ENCODE results near the gene RTN3.

Gene RTN3

GRCh38 chr11:63783925-63784592 lies 102.8 kb downstream of the RTN3 start:
- DNase-seq (ENCODE audit: low read depth in 2 of 2): no peak
- no peak overlapping the region for H3K4me3 ChIP-seq (replicated peaks in 1 of 2; ENCODE audit: low read depth in 2 of 2, low read length in 2 of 2)
- no peak for TF ChIP-seq CTCF (IDR thresholded peaks at IDR 0.05; ENCODE audit: low read depth, low read length)

GRCh38 chr11:63785823-63786222 lies 104.5 kb downstream of the RTN3 start:
- DNase-seq (ENCODE audit: low read depth in 2 of 2): no peak
- TF ChIP-seq CTCF (IDR thresholded peaks at IDR 0.05; ENCODE audit: low read depth, low read length): no peak
- no peak overlapping the region for H3K4me3 ChIP-seq (replicated peaks in 1 of 2; ENCODE audit: low read depth in 2 of 2, low read length in 2 of 2)

- no peak for TF ChIP-seq CTCF (IDR thresholded peaks at IDR 0.05; ENCODE audit: low read depth, low read length)
Observed at GRCh38 chr11:63791495-63792167, 110.3 kb downstream of the RTN3 start.

GRCh38 chr11:63793161-63793560 lies 111.9 kb downstream of the RTN3 start:
- DNase-seq (ENCODE audit: low read depth in 2 of 2): no peak
- TF ChIP-seq CTCF (IDR thresholded peaks at IDR 0.05; ENCODE audit: low read depth, low read length): no peak
- H3K4me3 ChIP-seq (replicated peaks in 1 of 2; ENCODE audit: low read depth in 2 of 2, low read length in 2 of 2): no peak overlapping the region

More at GRCh38 chr11:63791495-63792167, 110.3 kb downstream of the RTN3 start:
- no peak overlapping the region for H3K4me3 ChIP-seq (replicated peaks in 1 of 2; ENCODE audit: low read depth in 2 of 2, low read length in 2 of 2)
- no peak for DNase-seq (ENCODE audit: low read depth in 2 of 2)

- no peak overlapping the region for H3K4me3 ChIP-seq (replicated peaks in 1 of 2; ENCODE audit: low read depth in 2 of 2, low read length in 2 of 2)
- no peak for DNase-seq (ENCODE audit: low read depth in 2 of 2)
- TF ChIP-seq CTCF (IDR thresholded peaks at IDR 0.05; ENCODE audit: low read depth, low read length): no peak
Observed at GRCh38 chr11:63795066-63795465, 113.8 kb downstream of the RTN3 start.

- no peak overlapping the region for H3K4me3 ChIP-seq (replicated peaks in 1 of 2; ENCODE audit: low read depth in 2 of 2, low read length in 2 of 2)
- no peak for DNase-seq (ENCODE audit: low read depth in 2 of 2)
- TF ChIP-seq CTCF (IDR thresholded peaks at IDR 0.05; ENCODE audit: low read depth, low read length): no peak
Observed at GRCh38 chr11:63800921-63801320, 119.6 kb downstream of the RTN3 start.

Measured in cardiac fibroblast (primary cell).